Activated CD4-positive, alpha-beta T cell treated with anti-CD3 and anti-CD28 coated beads for 24 hours (primary cell): ENCODE results near the gene PIGS.

Experiments used
- DNase-seq, 2 donors: peaks; one replicate each; pipeline ENCODE4 v3.0.0-alpha.2; 2020; ENCODE audit warnings: low read depth in 2 of 2

Gene PIGS

DNA sequence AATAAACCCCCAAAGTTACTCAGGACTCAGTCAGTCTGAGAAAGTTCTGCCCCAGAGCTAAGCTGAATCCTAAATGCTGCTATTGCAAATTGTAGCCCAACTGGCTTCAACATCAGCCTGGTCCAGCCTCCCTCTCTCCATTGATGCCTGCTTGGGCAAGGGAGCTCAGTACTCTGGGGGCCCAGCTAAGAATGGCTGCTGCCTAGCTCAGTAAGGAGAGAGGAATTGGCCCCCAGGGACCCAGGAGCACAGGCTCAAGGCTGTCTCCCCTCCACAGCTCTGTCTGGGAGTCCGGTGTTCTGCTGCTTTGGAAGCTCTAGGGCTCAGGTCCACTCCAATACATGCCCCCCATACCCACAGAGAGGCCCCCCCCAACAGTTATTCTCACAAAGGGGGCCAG, 20.5 kb downstream of the PIGS start:
- DNase-seq, result no peak

GRCh38 chr17:28549236-28550132, 21.8 kb downstream of the PIGS start:
- peak in 1 of 2 donors; percentile 23 for DNase-seq

GRCh38 chr17:28548417-28549130, 22.8 kb downstream of the PIGS start:
- no peak for DNase-seq

DNA sequence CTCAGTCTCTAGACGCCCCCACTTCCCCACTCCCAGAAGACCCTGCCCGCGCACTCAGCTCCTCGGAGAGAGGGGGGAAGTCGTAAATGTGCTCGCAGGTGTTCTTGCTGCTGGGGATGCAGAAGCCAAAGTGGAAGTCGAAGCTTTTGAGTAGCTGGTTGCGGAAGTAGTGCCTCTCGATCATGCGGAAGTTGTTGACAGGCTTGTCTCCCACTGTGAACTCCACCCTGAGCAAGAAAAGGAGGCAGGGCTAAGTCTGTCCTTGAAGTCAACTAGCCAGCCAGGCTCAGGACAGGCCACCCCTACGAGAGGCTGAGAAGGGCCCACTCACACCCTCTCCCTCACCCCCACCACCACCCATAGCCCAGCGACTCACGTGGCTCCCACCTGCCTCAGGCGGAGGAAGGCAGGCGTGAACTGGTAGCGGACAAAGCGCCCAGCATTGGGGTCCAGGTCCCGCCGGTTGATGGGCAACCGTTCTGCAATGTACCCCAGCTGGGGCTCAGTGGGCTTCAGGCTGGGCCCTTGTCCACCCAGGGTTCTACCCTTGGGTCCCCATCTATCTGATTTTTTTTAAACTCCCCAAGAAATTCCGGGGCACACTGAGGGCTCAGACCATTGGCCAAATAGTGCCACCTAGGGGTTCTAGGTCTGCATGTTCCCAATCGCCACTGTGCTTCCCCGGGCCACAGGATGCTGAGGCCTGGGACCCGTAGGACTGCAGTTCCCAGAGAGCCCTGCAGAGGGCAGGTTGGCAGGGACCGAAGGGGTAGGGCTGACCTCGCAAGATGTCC, 23.5 kb downstream of the PIGS start:
- DNase-seq, result peak; percentile 52 to 69

- DNase-seq, result no peak
Observed at GRCh38 chr17:28547096-28547622, 24.2 kb downstream of the PIGS start.

DNA sequence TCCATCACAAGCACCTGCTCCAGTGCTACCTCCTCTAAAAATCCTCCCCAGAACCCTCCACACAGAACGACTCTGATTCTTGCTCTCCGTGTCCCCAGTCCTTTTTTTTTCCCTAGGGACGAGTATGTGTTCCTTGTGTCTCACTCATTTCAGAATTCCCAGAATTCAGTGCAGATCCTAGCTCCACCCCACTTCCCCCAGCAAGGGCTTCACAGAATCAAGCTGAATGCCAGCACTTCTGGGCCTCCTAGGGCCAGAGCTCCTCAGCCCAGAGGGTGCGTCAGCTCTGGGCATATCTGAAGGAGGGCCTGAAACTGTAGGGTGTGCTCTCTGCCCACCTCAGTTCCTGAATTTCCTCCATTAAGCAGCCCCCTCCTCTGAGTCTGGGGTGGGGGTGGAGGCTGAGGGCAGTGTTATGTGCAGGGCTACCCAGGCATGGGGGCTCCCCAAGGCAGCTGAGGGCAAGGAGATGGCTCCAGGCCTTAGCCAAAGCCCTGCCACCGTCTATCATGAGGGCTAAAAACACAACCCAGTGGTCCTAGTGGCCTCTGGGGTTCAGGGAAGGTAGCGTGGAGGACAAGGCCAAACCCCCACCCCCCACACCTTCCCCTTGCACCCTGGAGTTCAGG, 25.4 kb downstream of the PIGS start:
- DNase-seq, result no peak

DNA sequence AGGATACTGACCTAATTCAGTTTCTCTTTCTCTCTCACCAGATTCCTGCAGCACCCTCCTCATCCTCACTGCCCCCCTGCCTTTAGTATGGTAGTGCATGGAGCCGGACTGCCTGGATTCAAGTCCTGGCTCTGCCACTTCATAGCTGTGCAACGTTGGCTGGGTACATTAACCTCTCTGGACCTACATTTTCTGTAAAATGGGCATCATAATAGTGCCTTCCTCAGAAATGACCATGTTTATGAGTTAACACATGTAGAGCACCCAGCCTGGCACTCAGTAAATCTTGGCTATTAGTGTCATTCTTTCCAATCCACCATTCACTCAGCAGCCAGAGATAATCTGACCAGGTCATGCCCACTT, 26.2 kb downstream of the PIGS start:
- DNase-seq, result no peak

DNA sequence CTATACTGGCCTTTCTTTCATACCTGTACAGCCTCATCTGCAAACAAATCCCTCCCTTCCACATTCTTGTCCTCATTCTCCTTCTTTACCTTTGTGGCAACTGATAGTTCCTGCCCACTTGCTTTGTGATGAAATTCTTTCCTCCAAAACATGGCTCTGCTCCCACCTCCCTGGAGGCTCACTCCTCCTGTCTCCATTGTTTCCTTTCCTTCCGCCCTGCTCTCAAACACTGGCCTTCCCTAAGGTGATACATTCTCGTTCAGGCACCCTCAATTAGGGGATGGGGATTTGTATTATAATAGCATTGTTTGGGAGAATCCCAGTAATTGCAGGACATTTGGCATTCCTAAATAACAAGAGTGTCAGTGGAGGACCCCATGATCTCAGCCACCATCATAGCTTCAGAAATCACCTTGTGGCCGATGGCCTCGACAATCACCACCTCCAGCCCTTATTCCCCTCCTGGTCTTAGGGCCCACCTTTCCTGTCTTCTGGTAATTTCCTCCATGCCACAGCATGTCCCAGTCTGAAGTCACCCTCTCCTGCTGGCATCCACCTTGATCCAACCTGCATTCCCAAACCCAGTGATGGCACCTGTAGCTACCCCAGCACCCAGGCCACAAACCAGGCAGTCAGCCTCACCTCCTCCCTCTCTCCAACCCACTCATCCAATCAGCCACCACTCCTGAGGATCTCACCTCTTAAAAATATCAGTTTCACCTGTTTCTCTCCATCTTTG, 26.8 kb downstream of the PIGS start:
- no peak for DNase-seq

DNA sequence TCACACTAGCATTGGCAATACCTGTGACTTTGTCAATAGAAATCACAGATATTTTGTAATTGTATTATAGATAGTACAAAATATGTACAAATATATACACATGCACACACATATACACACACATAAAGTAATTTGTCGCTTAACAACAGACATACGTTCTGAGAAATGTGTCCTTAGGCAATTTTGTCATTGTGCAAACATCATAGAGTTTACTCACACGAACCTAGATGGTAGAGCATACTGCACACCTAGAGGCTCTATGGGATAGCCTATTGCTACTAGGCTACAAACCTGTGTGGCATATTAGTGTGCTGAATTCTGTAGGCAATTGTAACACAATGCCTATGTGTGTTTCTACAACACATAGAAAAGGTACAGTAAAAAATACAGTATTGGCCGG, 29.9 kb downstream of the PIGS start:
- no peak for DNase-seq

DNA sequence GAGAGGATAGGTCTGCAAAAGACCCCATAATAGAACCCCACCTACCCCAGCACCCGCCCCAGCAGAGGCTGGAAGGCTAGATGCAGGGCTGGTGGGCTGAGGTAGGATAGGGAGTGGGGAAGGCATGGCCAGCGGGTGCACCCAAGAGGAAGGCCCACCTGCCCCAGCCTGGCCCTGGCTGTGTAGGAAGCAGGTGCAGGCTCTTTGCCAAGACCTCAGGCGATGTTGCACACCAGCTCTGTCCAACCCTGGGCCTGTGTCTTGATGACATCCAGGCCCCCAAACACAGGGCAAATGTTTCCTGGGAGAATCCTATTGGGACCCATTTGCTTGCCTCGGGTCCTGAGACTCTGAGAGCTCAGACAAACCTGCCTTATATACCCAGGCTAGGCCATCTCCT, 31.1 kb downstream of the PIGS start:
- no peak for DNase-seq

DNA sequence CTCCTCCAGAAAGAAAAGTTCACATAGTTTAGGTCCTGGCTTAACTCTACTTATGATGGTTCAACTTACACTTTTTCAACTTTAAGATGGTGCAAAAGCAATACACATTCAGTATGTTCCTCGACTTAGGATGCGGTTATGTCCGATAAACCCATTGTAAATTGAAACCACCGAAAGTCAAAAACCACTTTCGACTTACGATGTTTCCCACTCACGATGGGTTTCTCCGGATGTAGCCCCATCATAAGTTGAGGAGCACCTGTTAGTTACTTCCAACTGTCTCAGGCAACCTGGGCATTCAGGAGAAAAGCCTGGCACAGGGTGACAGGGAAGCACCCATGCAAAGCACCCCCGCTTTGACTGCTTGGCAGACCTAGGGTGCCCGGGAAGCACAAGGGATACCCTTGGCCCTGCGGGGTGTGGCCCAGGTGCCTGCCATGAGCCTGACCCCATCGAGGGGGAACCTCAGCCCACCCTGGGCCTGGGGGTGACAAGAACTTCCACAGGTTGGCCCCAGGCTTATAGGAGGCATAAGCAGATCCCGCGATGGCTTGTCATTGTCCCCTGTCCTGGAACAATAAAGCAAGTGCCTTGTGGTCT, 32.9 kb downstream of the PIGS start:
- DNase-seq, result no peak

- DNase-seq, result no peak
Observed at GRCh38 chr17:28537219-28537610, 34.1 kb downstream of the PIGS start.

GRCh38 chr17:28536532-28537218, 34.6 kb downstream of the PIGS start:
- no peak for DNase-seq

DNA sequence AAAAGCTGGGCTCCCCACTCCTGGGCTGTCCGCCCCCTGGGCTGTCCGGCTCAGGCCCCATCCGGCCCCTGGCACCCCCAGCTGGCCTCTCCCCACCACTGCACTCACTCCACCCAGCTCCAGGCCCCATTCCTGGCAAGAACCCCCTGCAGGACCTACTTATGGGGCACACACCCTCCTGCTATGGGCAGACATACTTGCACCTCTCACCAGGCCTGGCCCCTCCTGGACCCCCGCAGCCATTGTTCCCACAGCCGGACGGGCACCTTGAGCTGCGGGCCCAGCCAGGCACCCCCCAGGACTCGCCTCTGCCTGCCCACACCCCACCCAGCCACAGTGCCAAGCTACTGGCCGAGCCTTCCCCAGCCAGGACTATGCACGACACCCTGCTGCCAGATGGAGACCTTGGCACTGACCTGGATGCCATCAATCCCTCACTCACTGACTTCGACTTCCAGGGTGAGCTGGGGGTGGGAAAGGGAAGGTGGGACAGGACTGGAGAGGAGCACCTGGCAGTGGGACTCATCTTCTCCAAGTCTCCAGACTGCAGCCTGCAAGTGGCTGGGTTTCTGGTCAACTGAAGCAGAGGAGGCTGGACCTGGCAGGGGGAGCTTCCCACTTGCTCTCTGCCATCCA, 36.5 kb downstream of the PIGS start:
- DNase-seq, result no peak

- no peak for DNase-seq
Observed at GRCh38 chr17:28533091-28533807, 38.1 kb downstream of the PIGS start.

GRCh38 chr17:28532050-28532960, 39.0 kb downstream of the PIGS start:
- no peak for DNase-seq

DNA sequence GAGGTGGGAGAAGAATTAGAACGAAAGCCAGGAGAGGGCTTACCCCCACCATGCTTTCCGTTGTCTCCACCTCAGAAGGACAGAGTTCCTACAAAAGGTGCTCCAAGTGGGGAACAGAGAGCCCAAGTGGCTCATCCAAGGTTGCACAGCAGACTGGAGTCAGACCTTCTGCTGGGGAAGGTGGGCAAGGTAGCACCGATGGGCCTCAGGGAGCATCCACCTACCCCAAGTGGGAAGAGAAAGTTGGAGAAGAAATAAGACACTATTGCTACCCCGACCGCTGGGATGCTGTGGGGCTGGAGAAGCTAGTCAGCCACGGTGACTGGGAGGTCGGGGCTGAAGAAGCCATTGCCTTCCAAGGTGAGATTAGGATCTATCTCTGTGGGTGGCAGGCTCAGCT, 40.4 kb downstream of the PIGS start:
- DNase-seq, result no peak

- DNase-seq, result no peak
Observed at GRCh38 chr17:28530250-28530649, 41.1 kb downstream of the PIGS start.
